Endothelial cell (in vitro differentiated cells): Measurements from ENCODE around the gene USP5. TPM values are rescaled to one million over a fixed set of nuclear protein-coding genes. Genes with fewer than 3 reads are reported as not detected.
A peak's percentile ranks its signal among the peaks of the same experiment; 100 is the strongest.
"Not testable (repeated sequence)": the region's sequence is repeated elsewhere in the genome, so short reads cannot be mapped to it uniquely, and the experiment has no call there.

Source experiments
- DNase-seq: peaks from one replicate; pipeline ENCODE4 v3.0.0; 2021; ENCODE audit warnings: low spot score
- H3K27ac Mint-ChIP-seq: one replicate; pipeline ENCODE4 v1.8.0; 2021; ENCODE audit warnings: mixed read lengths, inconsistent platforms; ENCODE audit not compliant: unreplicated experiment
- H3K27me3 Mint-ChIP-seq: one replicate; pipeline ENCODE4 v1.8.0; 2021; ENCODE audit warnings: mild to moderate bottlenecking, moderate library complexity, mixed read lengths, inconsistent platforms; ENCODE audit not compliant: unreplicated experiment
- H3K36me3 Mint-ChIP-seq: one replicate; pipeline ENCODE4 v1.8.0; 2021; ENCODE audit warnings: mild to moderate bottlenecking, low read depth, mixed read lengths, inconsistent platforms; ENCODE audit not compliant: unreplicated experiment
- H3K4me1 Mint-ChIP-seq: one replicate; pipeline ENCODE4 v1.8.0; 2021; ENCODE audit warnings: mild to moderate bottlenecking, mixed read lengths, inconsistent platforms; ENCODE audit not compliant: unreplicated experiment
- H3K4me3 Mint-ChIP-seq: one replicate; pipeline ENCODE4 v1.8.0; 2021; ENCODE audit warnings: mild to moderate bottlenecking, mixed read lengths, inconsistent platforms; ENCODE audit not compliant: unreplicated experiment
- H3K9me3 Mint-ChIP-seq: one replicate; pipeline ENCODE4 v1.8.0; 2021; ENCODE audit warnings: mixed read lengths, inconsistent platforms; ENCODE audit not compliant: unreplicated experiment
- total RNA-seq: library from RNA; stranded (reverse); fragmentation: NEBNext Ultra II Directional; extraction: Animal tissue kit (Norgen Biotek cat#: 25700); gene quantifications from one replicate; pipeline ENCODE4 v1.2.1, GENCODE V29; 2021; ENCODE audit not compliant: unreplicated experiment
- TF ChIP-seq, protein P1 (sequence below): fragments of 200-600 bp; sonication (generic); IDR thresholded peaks from one replicate; pipeline ENCODE4 v1.5.0; 2021; ENCODE audit warnings: antibody characterized with exemption; ENCODE audit not compliant: unreplicated experiment

Gene USP5
- total RNA-seq, 1 donor from 2014 or later = 119 TPM

GRCh38 chr12:6869049-6870021 is 17.4 kb downstream of the USP5 start:
- Mint-ChIP-seq H3K4me3 (peak overlapping the region; percentile 92), H3K9me3 (no peaks in the 10 kb centered on the region), H3K36me3 (peaks cover 44% of the 10 kb centered on the region), H3K27ac (peak overlapping the region; percentile 18), H3K4me1 (peaks cover 33% of the 10 kb centered on the region), H3K27me3 (peaks cover 19% of the 10 kb centered on the region)
- peak; percentile 86 for DNase-seq
- TF ChIP-seq, protein P1, sequence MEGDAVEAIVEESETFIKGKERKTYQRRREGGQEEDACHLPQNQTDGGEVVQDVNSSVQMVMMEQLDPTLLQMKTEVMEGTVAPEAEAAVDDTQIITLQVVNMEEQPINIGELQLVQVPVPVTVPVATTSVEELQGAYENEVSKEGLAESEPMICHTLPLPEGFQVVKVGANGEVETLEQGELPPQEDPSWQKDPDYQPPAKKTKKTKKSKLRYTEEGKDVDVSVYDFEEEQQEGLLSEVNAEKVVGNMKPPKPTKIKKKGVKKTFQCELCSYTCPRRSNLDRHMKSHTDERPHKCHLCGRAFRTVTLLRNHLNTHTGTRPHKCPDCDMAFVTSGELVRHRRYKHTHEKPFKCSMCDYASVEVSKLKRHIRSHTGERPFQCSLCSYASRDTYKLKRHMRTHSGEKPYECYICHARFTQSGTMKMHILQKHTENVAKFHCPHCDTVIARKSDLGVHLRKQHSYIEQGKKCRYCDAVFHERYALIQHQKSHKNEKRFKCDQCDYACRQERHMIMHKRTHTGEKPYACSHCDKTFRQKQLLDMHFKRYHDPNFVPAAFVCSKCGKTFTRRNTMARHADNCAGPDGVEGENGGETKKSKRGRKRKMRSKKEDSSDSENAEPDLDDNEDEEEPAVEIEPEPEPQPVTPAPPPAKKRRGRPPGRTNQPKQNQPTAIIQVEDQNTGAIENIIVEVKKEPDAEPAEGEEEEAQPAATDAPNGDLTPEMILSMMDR = peak; percentile 91

DNA sequence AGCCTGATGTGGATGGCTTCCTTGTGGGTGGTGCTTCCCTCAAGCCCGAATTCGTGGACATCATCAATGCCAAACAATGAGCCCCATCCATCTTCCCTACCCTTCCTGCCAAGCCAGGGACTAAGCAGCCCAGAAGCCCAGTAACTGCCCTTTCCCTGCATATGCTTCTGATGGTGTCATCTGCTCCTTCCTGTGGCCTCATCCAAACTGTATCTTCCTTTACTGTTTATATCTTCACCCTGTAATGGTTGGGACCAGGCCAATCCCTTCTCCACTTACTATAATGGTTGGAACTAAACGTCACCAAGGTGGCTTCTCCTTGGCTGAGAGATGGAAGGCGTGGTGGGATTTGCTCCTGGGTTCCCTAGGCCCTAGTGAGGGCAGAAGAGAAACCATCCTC is 18.4 kb downstream of the USP5 start:
- peaks cover 17% of the 10 kb centered on the region for H3K27me3 Mint-ChIP-seq
- not testable (repeated sequence) for H3K27ac Mint-ChIP-seq, H3K9me3 Mint-ChIP-seq, DNase-seq
- peaks cover 38% of the 10 kb centered on the region for H3K36me3 Mint-ChIP-seq
- H3K4me3 Mint-ChIP-seq = peak overlapping the region; percentile 32
- H3K4me1 Mint-ChIP-seq = peaks cover 33% of the 10 kb centered on the region

DNA sequence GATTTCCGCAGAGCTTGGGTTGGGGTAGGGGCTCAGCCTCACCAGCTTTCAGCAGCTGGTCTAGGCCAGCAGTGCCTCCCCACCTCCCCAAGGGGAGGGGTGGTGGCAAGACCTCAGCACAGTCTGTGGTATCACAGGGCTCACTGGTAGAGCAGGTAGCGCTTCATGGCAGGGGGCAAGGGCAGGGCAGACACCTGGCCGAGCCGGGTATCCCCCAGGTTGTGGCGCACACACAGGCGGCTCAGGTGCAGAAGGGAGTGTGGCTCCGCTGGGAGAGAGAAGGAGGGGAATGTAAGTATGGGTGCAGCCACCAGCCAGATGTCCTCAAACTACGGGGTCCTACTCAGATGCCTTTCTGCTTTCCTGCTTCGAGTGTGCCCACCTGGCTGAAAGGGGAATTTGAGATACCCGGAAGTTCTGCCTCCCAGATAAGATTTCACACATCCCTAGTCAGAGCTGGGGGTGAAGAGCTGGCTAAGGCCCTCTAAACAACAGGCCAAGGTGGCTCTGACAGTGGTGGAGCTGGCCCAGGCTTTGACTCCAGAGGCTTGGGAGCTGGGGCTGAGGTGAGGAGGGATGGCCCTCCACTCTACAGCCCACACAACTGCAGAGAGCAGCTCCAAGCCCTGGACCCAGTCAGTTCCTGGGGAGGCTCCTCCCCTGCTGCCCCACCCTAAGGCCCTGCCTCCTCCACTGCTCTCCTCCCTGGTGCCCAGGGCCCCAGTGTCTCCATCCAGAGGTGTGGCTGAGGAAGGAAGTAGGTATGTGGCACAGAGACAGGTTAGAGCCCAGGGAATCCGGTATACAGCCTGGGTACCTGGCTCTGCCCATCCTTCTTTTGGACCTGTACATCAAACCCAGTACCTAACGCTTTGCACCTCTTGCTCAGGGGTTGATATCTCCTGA is 19.4 kb downstream of the USP5 start:
- TF ChIP-seq, protein P1 = no peak
- Mint-ChIP-seq H3K36me3 (peaks cover 35% of the 10 kb centered on the region), H3K27ac (no peak overlapping the region), H3K4me1 (peaks cover 33% of the 10 kb centered on the region), H3K9me3 (no peaks in the 10 kb centered on the region), H3K4me3 (peak overlapping the region; percentile 94), H3K27me3 (peaks cover 14% of the 10 kb centered on the region)
- DNase-seq = no peak

DNA sequence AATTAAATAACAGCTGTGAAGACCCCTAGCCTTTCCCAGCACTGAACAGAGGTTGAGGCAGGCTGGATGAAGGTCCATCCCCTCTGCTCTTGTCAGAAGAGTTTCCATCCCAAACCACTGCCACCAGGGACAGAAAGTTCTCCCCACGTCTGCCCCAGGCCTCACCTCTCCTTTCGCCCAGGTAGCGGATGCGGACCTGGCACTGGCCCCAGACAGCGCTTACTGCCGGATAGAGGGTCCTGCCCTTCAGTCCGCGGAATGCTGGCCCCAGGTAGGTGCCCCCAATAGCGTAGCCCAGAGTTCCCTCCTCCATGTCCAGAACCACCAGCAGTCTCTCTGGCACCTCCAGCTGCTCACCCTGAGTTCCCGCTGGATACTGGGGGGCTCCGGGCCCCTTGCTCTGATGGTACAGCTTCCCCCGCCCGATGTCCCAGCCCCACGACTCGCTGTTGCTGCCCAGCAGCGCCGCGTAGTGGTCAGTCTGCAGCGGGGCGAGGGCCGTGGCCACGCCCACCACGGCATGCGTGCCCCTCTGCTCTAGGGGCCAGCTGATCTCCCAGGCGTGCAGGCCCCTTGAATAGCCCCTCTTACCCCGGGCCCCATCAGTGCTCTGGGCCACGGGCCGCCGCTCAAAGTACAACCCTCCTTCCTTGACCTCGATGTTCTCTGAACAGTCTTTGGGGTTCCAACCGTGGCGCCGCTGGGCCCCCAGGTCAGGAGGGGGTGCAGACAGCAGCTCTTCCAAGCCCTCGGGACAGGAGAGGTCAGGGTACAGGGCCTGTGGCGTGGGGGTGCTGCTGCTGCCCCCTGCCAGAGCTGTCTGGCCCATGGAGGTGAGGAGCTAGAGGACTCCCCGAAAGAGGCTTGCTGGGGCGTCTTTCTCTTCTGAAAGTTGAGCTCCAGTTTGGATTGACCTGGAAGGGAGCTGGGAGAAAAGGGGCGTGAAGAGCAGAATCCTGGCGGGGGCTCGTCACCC is 20.4 kb downstream of the USP5 start:
- H3K36me3 Mint-ChIP-seq = peaks cover 31% of the 10 kb centered on the region
- H3K4me3 Mint-ChIP-seq = peak overlapping the region; percentile 94
- peaks cover 15% of the 10 kb centered on the region for H3K27me3 Mint-ChIP-seq
- no peaks in the 10 kb centered on the region for H3K9me3 Mint-ChIP-seq
- TF ChIP-seq, protein P1 = peak; percentile 78
- DNase-seq = peak; percentile 95
- peak overlapping the region; percentile 24 for H3K27ac Mint-ChIP-seq
- peaks cover 30% of the 10 kb centered on the region for H3K4me1 Mint-ChIP-seq
